Panc1 (cell line): ENCODE results near the gene GSG1. TPM values are rescaled to one million over a fixed set of nuclear protein-coding genes. Genes with fewer than 3 reads are reported as not detected.
A peak's percentile ranks its signal among the peaks of the same experiment; 100 is the strongest.

ENCODE experiments used
- ATAC-seq: fragments of 200-7000 bp; cut with Tn5 transposase; 2 replicates; pipeline ENCODE4 v1.9.1; 2020; ENCODE audit warnings: mild to moderate bottlenecking, moderate library complexity
- BruUV-seq: library from RNA; stranded (reverse); fragments of 400-500 nt; replicated peaks from 2 replicates; lab custom pipeline; 2021; lab: Mats Ljungman, UMichigan
- CTCF ChIA-PET: fragments of 300-600 bp; sonication (Branson Sonifier 250); formaldehyde crosslinking; loops from one replicate; lab custom pipeline; 2022; ENCODE audit warnings: antibody characterized with exemption; lab: Charles Lee
- POLR2A ChIA-PET: fragments of 300-600 bp; sonication (Branson Sonifier 250); formaldehyde crosslinking; loops from one replicate; lab custom pipeline; 2022; ENCODE audit warnings: antibody characterized with exemption; lab: Charles Lee
- DNase-seq: peaks from one replicate; pipeline ENCODE4 v3.0.0-alpha.2; 2010; ENCODE audit warnings: low read depth, low spot score
- H3K27ac ChIP-seq: 2 replicates; pipeline ENCODE4 v1.5.1; 2011; ENCODE audit warnings: mild to moderate bottlenecking, low read length, inconsistent platforms
- H3K27me3 ChIP-seq: fragments of 200-500 bp; sonication (Bioruptor generic); 2 replicates; pipeline ENCODE4 v1.6.0; 2014; ENCODE audit warnings: low read length, inconsistent platforms; ENCODE audit not compliant: control insufficient read depth, insufficient read depth
- H3K36me3 ChIP-seq: fragments of 200-500 bp; sonication (Bioruptor generic); 2 replicates; pipeline ENCODE4 v1.5.1; 2014; ENCODE audit warnings: inconsistent platforms, mild to moderate bottlenecking, low read length, moderate library complexity; ENCODE audit not compliant: control insufficient read depth, insufficient read depth
- H3K4me1 ChIP-seq: 2 replicates; pipeline ENCODE4 v1.5.1; 2011; ENCODE audit warnings: inconsistent platforms, mild to moderate bottlenecking, low read length, moderate library complexity; ENCODE audit not compliant: control insufficient read depth, insufficient read depth
- H3K4me3 ChIP-seq, 2 experiments: 2 replicates each; pipeline ENCODE4 v1.5.1; 2011 to 2012; ENCODE audit warnings: low read depth in 2 of 2, low read length in 2 of 2, mild to moderate bottlenecking in 2 of 2, inconsistent platforms in 1 of 2, moderate library complexity in 1 of 2
- H3K9me3 ChIP-seq: fragments of 200-500 bp; sonication (Bioruptor generic); 2 replicates; pipeline ENCODE4 v1.5.1; 2014; ENCODE audit warnings: low read depth, mild to moderate bottlenecking, inconsistent platforms, low read length, moderate library complexity; ENCODE audit not compliant: control insufficient read depth, insufficient read depth
- CTCF ChIP-seq: fragments of 450-650 bp; IDR thresholded peaks from 2 replicates; pipeline ENCODE4 v1.5.1; 2017; ENCODE audit warnings: mild to moderate bottlenecking
- POLR2AphosphoS5 ChIP-seq: IDR thresholded peaks from 2 replicates; pipeline ENCODE4 v1.6.1; 2012; ENCODE audit warnings: mild to moderate bottlenecking, low read depth, low read length, moderate library complexity
- REST ChIP-seq, 2 experiments: IDR thresholded peaks; 2 replicates each; pipeline ENCODE4 v1.6.1; 2011 to 2012; ENCODE audit warnings: low read depth in 2 of 2, control low read depth in 1 of 2, low read length in 1 of 2, mild to moderate bottlenecking in 1 of 2, moderate library complexity in 1 of 2; ENCODE audit not compliant: insufficient read depth in 1 of 2
- SIN3A ChIP-seq: IDR thresholded peaks from 2 replicates; pipeline ENCODE4 v1.6.1; 2012; ENCODE audit warnings: low read depth, mild to moderate bottlenecking, low read length, moderate library complexity, borderline replicate concordance; ENCODE audit not compliant: insufficient read depth
- TCF7L2 ChIP-seq: IDR thresholded peaks from 2 replicates; pipeline ENCODE4 v1.6.1; 2011; ENCODE audit warnings: mild to moderate bottlenecking, low read depth, low read length, inconsistent platforms
- in situ Hi-C: cut with HindIII; loops from 2 replicates; pipeline ENCODE4 v1.10.0; 2016; ENCODE audit warnings: low sequenced_read_pairs, low pct_unique_long_range_greater_than_20kb
- intact Hi-C: fragments of 100-400 bp; cut with micrococcal nuclease; formaldehyde crosslinking; loops from one replicate; pipeline ENCODE4 v1.10.0; 2022; ENCODE audit not compliant: unreplicated experiment
- total RNA-seq: library from RNA; stranded (reverse); gene quantifications from one replicate; pipeline ENCODE4 v1.2.1, GENCODE V29; 2021; ENCODE audit not compliant: unreplicated experiment

GSG1 gene
- total RNA-seq, 1 experiment from 2014 or later: not detected

- in situ Hi-C loops (no loop called here), intact Hi-C loops (no loop called here)
- Histone ChIP-seq H3K4me1 (peaks cover 30% of the 10 kb centered on the region), H3K9me3 (no peaks in the 10 kb centered on the region), H3K27ac (peak overlapping the region; percentile 7; the same call in 1 of the 2 replicates), H3K4me3 (no peak overlapping the region), H3K36me3 (no peaks in the 10 kb centered on the region), H3K27me3 (no peaks in the 10 kb centered on the region)
- BruUV-seq: no TSS peak
- no peak for TF ChIP-seq REST (IDR thresholded peaks at IDR 0.05; ENCODE audit: insufficient read depth in 1 of 2, low read depth in 2 of 2, low read length in 1 of 2)
- ChIA-PET POLR2A (no interaction called here), CTCF (no interaction called here)
- no peak for ATAC-seq
- DNase-seq: no peak
Measured at GRCh38 chr12:13104409-13104808, 942 bp upstream of the GSG1 start.

GRCh38 chr12:13102461-13103195, 839 bp downstream of the GSG1 start:
- no peak for ATAC-seq
- in situ Hi-C loops: no loop called here
- POLR2A ChIA-PET: no interaction called here

More at GRCh38 chr12:13102461-13103195, 839 bp downstream of the GSG1 start:
- intact Hi-C loops: no loop called here
- DNase-seq: no peak
- H3K27me3 ChIP-seq: no peaks in the 10 kb centered on the region
- CTCF ChIA-PET: no interaction called here
- no TSS peak for BruUV-seq
- peak overlapping the region; percentile 89 for H3K27ac ChIP-seq
- no peaks in the 10 kb centered on the region for H3K36me3 ChIP-seq
- TF ChIP-seq REST (IDR thresholded peaks at IDR 0.05; ENCODE audit: insufficient read depth in 1 of 2, low read depth in 2 of 2, low read length in 1 of 2): no peak
- TF ChIP-seq SIN3A: no peak
- TF ChIP-seq CTCF: no peak
- no peak for TF ChIP-seq TCF7L2
- no peak for TF ChIP-seq POLR2AphosphoS5
- H3K9me3 ChIP-seq: no peaks in the 10 kb centered on the region
- H3K4me3 ChIP-seq: no peak overlapping the region
- H3K4me1 ChIP-seq: peaks cover 42% of the 10 kb centered on the region
